GM12875 (cell line): ENCODE data around the gene CLEC19A.

Experiments used
- H3K4me3 ChIP-seq: one replicate; pipeline ENCODE4 v1.5.1; 2011; ENCODE audit warnings: low read depth, low read length, control low read depth
- CTCF ChIP-seq: IDR thresholded peaks from 2 replicates; pipeline ENCODE4 v1.5.1; 2011; ENCODE audit warnings: low read depth, mild to moderate bottlenecking, control low read depth, inconsistent platforms, low read length, moderate library complexity, borderline replicate concordance; ENCODE audit not compliant: insufficient read depth

The CLEC19A gene

DNA sequence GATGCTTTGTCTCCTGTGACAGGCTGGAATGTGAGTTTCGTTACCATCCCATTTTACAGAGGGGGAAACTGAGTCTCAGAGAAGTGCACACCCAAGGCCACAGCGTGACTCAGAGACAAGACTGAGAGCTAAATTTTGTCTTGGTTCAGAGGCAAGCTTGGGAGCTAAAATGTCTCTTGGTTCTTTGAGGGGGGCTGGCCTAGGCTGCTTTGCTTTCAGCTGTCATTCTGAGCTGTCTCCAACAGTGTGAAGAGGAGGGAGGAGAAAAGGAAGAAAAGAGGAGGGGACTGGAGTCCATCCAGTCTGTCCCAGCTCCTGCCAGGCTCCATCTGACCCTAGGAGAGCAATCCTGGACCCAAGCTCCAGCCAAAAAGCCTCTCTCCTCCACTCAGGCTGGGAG lies at the start of gene CLEC19A:
Gene CLEC19A, plus strand, starts transcription at position 301 of the 400 bp plus-strand sequence. CDS start 121 bp downstream, outside the sequence.
- H3K4me3 ChIP-seq = no peak within 1 kb of the TSS
- TF ChIP-seq CTCF = no peak

GRCh38 chr16:19235886-19236285 lies 49.6 kb upstream of the CLEC19A start:
- TF ChIP-seq CTCF = no peak

GRCh38 chr16:19236561-19237209 lies 48.8 kb upstream of the CLEC19A start:
- H3K4me3 ChIP-seq = no peak overlapping the region
- TF ChIP-seq CTCF = no peak

More at GRCh38 chr16:19235886-19236285, 49.6 kb upstream of the CLEC19A start:
- H3K4me3 ChIP-seq = no peak overlapping the region

DNA sequence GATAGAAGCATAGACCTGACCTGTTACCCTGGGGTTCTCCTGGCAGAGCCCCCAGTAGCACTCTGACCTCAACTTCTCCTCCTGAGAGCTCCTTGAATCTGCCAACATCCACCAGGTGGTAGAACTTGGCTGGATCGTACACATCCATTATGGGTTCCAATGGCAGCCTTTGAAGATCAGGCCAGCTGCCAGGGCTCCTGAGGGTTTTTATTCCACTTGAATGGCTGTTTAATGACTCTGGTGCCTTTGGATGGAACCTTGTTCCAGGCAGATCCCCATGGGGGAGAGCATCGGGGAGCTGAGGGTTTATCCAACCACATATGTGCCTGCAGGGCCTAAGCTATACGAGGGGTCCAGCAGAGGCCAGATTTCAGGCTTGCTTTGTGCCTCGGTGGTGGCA lies 47.1 kb upstream of the CLEC19A start:
- TF ChIP-seq CTCF = no peak
- H3K4me3 ChIP-seq = no peak overlapping the region

DNA sequence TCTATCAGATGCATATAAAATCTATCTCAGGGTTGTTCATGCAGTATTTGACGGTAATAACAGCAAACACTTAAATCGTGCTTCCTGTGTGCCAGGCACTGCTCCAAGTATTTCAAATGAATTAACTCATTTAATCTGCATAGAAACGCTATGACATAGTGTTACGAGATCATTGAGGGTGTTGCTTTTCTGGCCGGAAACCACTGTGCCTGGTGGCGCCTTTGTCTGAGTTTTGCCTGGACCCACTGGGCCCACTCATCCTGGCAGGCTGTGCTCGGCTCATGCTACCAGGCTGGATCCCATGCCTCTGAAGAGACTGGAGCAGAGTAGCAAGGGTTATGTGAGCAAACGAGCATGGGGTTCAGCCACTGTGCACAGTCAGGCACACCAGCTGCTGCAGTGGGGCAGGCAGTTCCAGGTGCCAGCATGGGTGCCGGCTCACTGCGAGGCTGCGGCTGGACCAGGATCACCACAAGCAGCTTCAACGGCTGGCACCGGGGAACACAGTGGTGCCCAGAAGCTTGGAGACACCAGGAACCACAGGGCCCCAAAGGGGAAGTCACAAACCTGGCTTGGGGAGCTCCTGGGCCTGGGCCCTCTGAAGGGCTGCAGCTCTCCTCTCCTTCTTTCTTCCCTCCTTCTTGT lies 45.9 kb upstream of the CLEC19A start:
- H3K4me3 ChIP-seq = no peak overlapping the region
- TF ChIP-seq CTCF = no peak

DNA sequence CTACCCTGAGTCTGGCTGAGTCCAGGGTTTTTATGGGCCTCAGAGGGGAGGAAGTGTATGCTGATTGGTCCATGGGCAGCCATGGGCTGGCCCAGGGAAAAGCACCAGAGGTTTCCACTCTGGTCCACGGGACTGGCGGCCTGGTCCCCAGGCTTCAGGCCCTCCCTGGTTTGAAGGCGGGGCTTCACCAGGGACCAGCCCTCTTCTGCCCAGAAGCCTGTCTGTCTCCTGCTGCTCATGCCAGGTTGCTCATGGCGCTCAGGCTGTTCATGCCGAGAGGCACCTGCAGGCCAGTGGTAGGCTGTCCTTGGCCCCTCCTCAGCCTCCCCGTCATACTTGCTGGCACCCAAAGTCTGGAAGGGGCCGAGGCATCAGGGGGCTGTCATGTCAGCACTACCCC lies 45.0 kb upstream of the CLEC19A start:
- no peak for TF ChIP-seq CTCF
- no peak overlapping the region for H3K4me3 ChIP-seq

DNA sequence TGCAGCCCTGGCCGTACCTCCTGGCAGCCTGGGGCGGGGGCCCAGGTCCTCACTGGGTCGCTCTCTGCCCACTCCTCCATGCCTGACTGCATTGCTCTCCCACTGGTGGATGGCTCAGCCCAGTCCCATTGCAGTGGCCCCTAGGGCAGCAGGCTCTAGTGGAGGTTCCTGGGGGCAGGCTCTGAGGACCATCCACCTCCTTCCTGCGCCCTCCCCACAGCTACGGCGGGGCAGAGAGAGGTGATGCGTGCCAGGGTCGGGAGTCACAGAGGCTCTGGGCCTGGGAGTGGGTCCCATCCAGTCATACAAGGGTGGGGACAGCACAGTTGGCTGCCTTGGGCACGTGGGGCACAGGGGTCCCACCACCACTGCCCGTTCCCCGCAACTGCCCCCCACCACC lies 44.0 kb upstream of the CLEC19A start:
- no peak overlapping the region for H3K4me3 ChIP-seq
- no peak for TF ChIP-seq CTCF
